B cell (primary cell): ENCODE results near the gene DCTN5. TPM values are rescaled to one million over a fixed set of nuclear protein-coding genes. Genes with fewer than 3 reads are reported as not detected.

Experiments used
- ATAC-seq: fragments of 200-7000 bp; cut with Tn5 transposase; one replicate; pipeline ENCODE4 v1.10.0; 2021; ENCODE audit warnings: low read depth, mild to moderate bottlenecking, moderate number of reproducible peaks, moderate library complexity
- CTCF ChIA-PET: fragments of 350-600 bp; sonication (Branson Sonifier 250); formaldehyde crosslinking; loops from one replicate; lab custom pipeline; 2021; ENCODE audit warnings: antibody characterized with exemption, inconsistent platforms; lab: Charles Lee
- POLR2A ChIA-PET: fragments of 350-600 bp; sonication (Branson Sonifier 250); formaldehyde crosslinking; loops from one replicate; lab custom pipeline; 2021; ENCODE audit warnings: antibody characterized with exemption; lab: Charles Lee
- DNase-seq: peaks from one replicate; pipeline ENCODE4 v3.0.0; 2013
- H2AFZ ChIP-seq: 2 replicates; pipeline ENCODE4 v1.6.1; 2012; ENCODE audit warnings: mild to moderate bottlenecking, low read depth, low read length; ENCODE audit not compliant: insufficient read depth, poor library complexity, severe bottlenecking
- H3K27ac ChIP-seq, 2 donors: 1 replicate in 1 of 2; 2 replicates in 1 of 2; pipeline ENCODE4 v1.5.1; 2012 to 2013; ENCODE audit warnings: low read length in 2 of 2, mild to moderate bottlenecking in 2 of 2, moderate library complexity in 1 of 2
- H3K27me3 ChIP-seq, 4 experiments: fragments of 200-600 bp in 1 of 4; sonication (generic) in 1 of 4; replicated peaks in 1 of 4; 1 replicate in 2 of 4; 2 replicates in 2 of 4; pipeline versions ENCODE4 v1.6.1 to v1.7.0; 2013 to 2016; ENCODE audit warnings: low read length in 3 of 4, mild to moderate bottlenecking in 2 of 4, mixed read lengths in 1 of 4, moderate library complexity in 1 of 4; ENCODE audit not compliant: insufficient read depth in 4 of 4, control insufficient read depth in 3 of 4; ENCODE audit errors: control extremely low read depth in 1 of 4
- H3K36me3 ChIP-seq, 2 experiments: replicated peaks in 1 of 2; 1 replicate in 1 of 2; 2 replicates in 1 of 2; pipeline versions ENCODE4 v1.6.1 to v1.7.1; 2013; ENCODE audit warnings: low read length in 1 of 2; ENCODE audit not compliant: insufficient read depth in 2 of 2, control insufficient read depth in 1 of 2; ENCODE audit errors: control extremely low read depth in 1 of 2, extremely low read depth in 1 of 2
- H3K4me1 ChIP-seq, 2 donors: fragments of 200-600 bp in 1 of 2; sonication (generic) in 1 of 2; 1 replicate in 1 of 2; 2 replicates in 1 of 2; pipeline versions ENCODE4 v1.5.1 to v1.6.1; 2013 to 2017; ENCODE audit warnings: low read length in 2 of 2; ENCODE audit not compliant: control insufficient read depth in 2 of 2, insufficient read depth in 2 of 2
- H3K4me2 ChIP-seq: replicated peaks from 2 replicates; pipeline ENCODE3; 2012; ENCODE audit warnings: mild to moderate bottlenecking, low read depth, low read length; ENCODE audit not compliant: poor library complexity, severe bottlenecking
- H3K4me3 ChIP-seq, 5 experiments: fragments of 200-600 bp in 1 of 5; sonication (generic) in 1 of 5; 1 replicate in 3 of 5; 2 replicates in 2 of 5; pipeline versions ENCODE4 v1.5.1 to v1.7.0; 2011 to 2016; ENCODE audit warnings: low read length in 4 of 5, mild to moderate bottlenecking in 4 of 5, low read depth in 2 of 5, control low read depth in 1 of 5, moderate library complexity in 1 of 5; ENCODE audit not compliant: insufficient read depth in 1 of 5; ENCODE audit errors: control extremely low read depth in 1 of 5, extremely low read depth in 1 of 5
- H3K79me2 ChIP-seq: fragments of 200-600 bp; sonication (generic); one replicate; pipeline ENCODE4 v1.6.0; 2016; ENCODE audit warnings: low read length; ENCODE audit not compliant: control insufficient read depth, insufficient read depth
- H3K9ac ChIP-seq: fragments of 200-600 bp; sonication (generic); 2 replicates; pipeline ENCODE4 v1.6.1; 2017; ENCODE audit warnings: mild to moderate bottlenecking, low read length, moderate library complexity
- H3K9me3 ChIP-seq, 3 donors: one replicate each; pipeline versions ENCODE4 v1.6.1 to v1.7.1; 2013; ENCODE audit warnings: low read length in 2 of 3; ENCODE audit not compliant: control insufficient read depth in 2 of 3, insufficient read depth in 1 of 3; ENCODE audit errors: control extremely low read depth in 1 of 3
- H4K20me1 ChIP-seq: 2 replicates; pipeline ENCODE4 v1.6.0; 2012; ENCODE audit warnings: mild to moderate bottlenecking, low read length; ENCODE audit not compliant: insufficient read depth, control insufficient read depth, poor library complexity, severe bottlenecking
- H3K27ac Mint-ChIP-seq: one replicate; pipeline ENCODE4 v1.8.0; 2021; ENCODE audit warnings: mixed read lengths
- H3K27me3 Mint-ChIP-seq: one replicate; pipeline ENCODE4 v1.8.0; 2021; ENCODE audit warnings: mixed read lengths
- H3K4me1 Mint-ChIP-seq: one replicate; pipeline ENCODE4 v1.8.0; 2021; ENCODE audit warnings: mixed read lengths
- H3K4me3 Mint-ChIP-seq: one replicate; pipeline ENCODE4 v1.8.0; 2021; ENCODE audit warnings: mixed read lengths
- H3K9me3 Mint-ChIP-seq: one replicate; pipeline ENCODE4 v1.8.0; 2022; ENCODE audit warnings: mixed read lengths; ENCODE audit not compliant: insufficient read depth
- CTCF ChIP-seq: fragments of 200-600 bp; IDR thresholded peaks from one replicate; pipeline ENCODE4 v1.8.0; 2022; ENCODE audit warnings: antibody characterized with exemption, mild to moderate bottlenecking
- EZH2 ChIP-seq: IDR thresholded peaks from 2 replicates; pipeline ENCODE4 v1.6.1; 2012; ENCODE audit warnings: borderline replicate concordance, low read depth, mild to moderate bottlenecking, moderate library complexity, low read length; ENCODE audit not compliant: insufficient read depth, poor library complexity, severe bottlenecking
- WGBS: methylation state at CpG from one replicate; pipeline ENCODE4 v1.1.5; 2013; ENCODE audit warnings: missing lambda C conversion rate; ENCODE audit not compliant: insufficient coverage; 5-methylcytosine and 5-hydroxymethylcytosine counted together
- intact Hi-C: fragments of 100-400 bp; cut with micrococcal nuclease; formaldehyde crosslinking; loops from one replicate; pipeline ENCODE4 v1.10.0; 2022
- polyA plus RNA-seq: library from polyadenylated mRNA; depleted of rRNA; stranded (reverse); fragments of >200 nt; gene quantifications from 2 replicates; pipeline ENCODE4 v1.2.3, GENCODE V29; 2012
- total RNA-seq, 2 donors: library from RNA; stranded (reverse); fragments of 120-200 nt in 1 of 2; gene quantifications; 1 replicate in 1 of 2; 2 replicates in 1 of 2; pipeline versions ENCODE4 v1.2.3 to v1.2.4, GENCODE V29; 2013 to 2022

The DCTN5 gene
- total and polyA plus RNA-seq, 2 donors (not counting 1 experiment from before 2014, with no cell fraction given): 22.4 to 58.3 TPM

- Mint-ChIP-seq H3K27ac (no peak overlapping the region), H3K4me1 (peaks cover 6% of the 10 kb centered on the region), H3K9me3 (no peaks in the 10 kb centered on the region), H3K4me3 (no peak overlapping the region), H3K27me3 (peaks cover 2% of the 10 kb centered on the region)
- Histone ChIP-seq H3K27ac (no peak overlapping the region), H3K36me3 (peaks cover 0 to 25% of the 10 kb centered on the region in 2 experiments), H2AFZ (no peak overlapping the region), H3K27me3 (no peaks in the 10 kb centered on the region), H3K4me1 (peaks cover 4 to 8% of the 10 kb centered on the region in 2 donors), H3K9ac (no peak overlapping the region), H3K4me2 (no peak overlapping the region), H4K20me1 (no peaks in the 10 kb centered on the region), H3K4me3 (no peak overlapping the region), H3K9me3 (no peaks in the 10 kb centered on the region), H3K79me2 (no peaks in the 10 kb centered on the region)
- DNase-seq (no peak), ATAC-seq (no peak)
- TF ChIP-seq EZH2 (no peak), CTCF (no peak)
- CTCF ChIA-PET: no interaction called here
- POLR2A ChIA-PET: no interaction called here
- WGBS: 96% methylated on average over 25 of the region's 25 CpGs
- intact Hi-C loops: no loop called here
Observed at GRCh38 chr16:23690771-23691482, 49.7 kb downstream of the DCTN5 start.

DNA sequence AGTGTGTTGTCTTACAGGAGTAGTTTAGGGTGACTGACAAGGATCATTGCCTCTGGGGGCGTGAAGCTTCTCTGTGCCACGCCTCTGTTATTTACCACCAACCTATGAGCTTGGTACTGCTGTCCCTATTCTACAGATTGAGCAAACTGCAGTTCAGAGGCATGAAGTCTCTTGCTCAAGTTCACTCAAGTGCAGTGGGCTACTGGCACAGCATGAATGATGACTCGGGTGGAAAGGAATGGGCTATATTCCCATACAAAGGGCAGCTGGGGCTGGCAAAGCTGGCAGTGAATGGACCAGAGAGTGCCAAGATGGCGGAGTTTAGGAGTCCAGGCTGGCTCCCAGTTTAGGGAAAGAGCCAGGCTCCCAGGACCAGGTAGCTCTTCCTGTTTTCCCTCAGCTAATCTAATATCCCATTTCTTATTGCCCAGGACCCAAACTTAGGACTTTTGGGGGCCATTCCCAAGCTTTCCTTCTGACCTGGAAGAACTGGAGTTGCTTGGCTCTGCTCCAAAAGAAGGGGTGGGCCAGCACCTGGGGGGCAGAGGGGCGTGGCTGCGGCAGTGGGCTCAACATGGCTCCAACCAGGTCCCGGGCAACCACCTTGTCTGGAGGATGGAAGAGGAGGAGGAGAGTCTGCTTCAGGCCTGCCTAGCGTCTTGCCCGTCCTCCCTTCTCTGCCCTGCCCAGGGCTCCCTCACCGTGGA is 50.4 kb downstream of the DCTN5 start:
- H3K27me3 Mint-ChIP-seq: peaks cover 6% of the 10 kb centered on the region
- Histone ChIP-seq H4K20me1 (no peaks in the 10 kb centered on the region), H3K79me2 (no peaks in the 10 kb centered on the region), H3K4me3 (no peak overlapping the region), H3K9me3 (no peaks in the 10 kb centered on the region), H2AFZ (no peak overlapping the region), H3K27ac (no peak overlapping the region), H3K9ac (no peak overlapping the region), H3K4me1 (peaks cover 4 to 8% of the 10 kb centered on the region in 2 donors), H3K36me3 (peaks cover 0 to 24% of the 10 kb centered on the region in 2 experiments), H3K27me3 (no peaks in the 10 kb centered on the region), H3K4me2 (no peak overlapping the region)
- peaks cover 6% of the 10 kb centered on the region for H3K4me1 Mint-ChIP-seq
- no peaks in the 10 kb centered on the region for H3K9me3 Mint-ChIP-seq
- intact Hi-C loops: no loop called here
- 97% methylated on average over 8 of the region's 10 CpGs for WGBS
- CTCF ChIA-PET: no interaction called here
- POLR2A ChIA-PET: no interaction called here
- DNase-seq (no peak), ATAC-seq (no peak)
- H3K27ac Mint-ChIP-seq: no peak overlapping the region
- no peak overlapping the region for H3K4me3 Mint-ChIP-seq
- TF ChIP-seq EZH2: no peak
